NCI-H146 (cell line): ENCODE data around the gene LRRTM4.
"Not testable (repeated sequence)": the region's sequence is repeated elsewhere in the genome, so short reads cannot be mapped to it uniquely, and the experiment has no call there.

Experiments
- DNase-seq: peaks from one replicate; lab custom pipeline; 2025; lab: John Stamatoyannopoulos, UW

The LRRTM4 gene

GRCh38 chr2:77164021-77164420 is 358.2 kb downstream of the LRRTM4 start:
- not testable (repeated sequence) for DNase-seq

- DNase-seq = no peak
Measured at GRCh38 chr2:77161009-77161408, 361.2 kb downstream of the LRRTM4 start.

GRCh38 chr2:77156599-77156998 is 365.6 kb downstream of the LRRTM4 start:
- DNase-seq = no peak

GRCh38 chr2:77155511-77155910 is 366.7 kb downstream of the LRRTM4 start:
- no peak for DNase-seq

- no peak for DNase-seq
Measured at GRCh38 chr2:77149565-77149964, 372.6 kb downstream of the LRRTM4 start.

GRCh38 chr2:77147153-77147552 is 375.0 kb downstream of the LRRTM4 start:
- no peak for DNase-seq

- DNase-seq = no peak
Measured at GRCh38 chr2:77144772-77145171, 377.4 kb downstream of the LRRTM4 start.

- no peak for DNase-seq
Measured at GRCh38 chr2:77142141-77142540, 380.0 kb downstream of the LRRTM4 start.

GRCh38 chr2:77128479-77128878 is 393.7 kb downstream of the LRRTM4 start:
- not testable (repeated sequence) for DNase-seq

- no peak for DNase-seq
Measured at GRCh38 chr2:77127345-77127744, 394.8 kb downstream of the LRRTM4 start.

- DNase-seq = no peak
Measured at GRCh38 chr2:77121518-77121917, 400.7 kb downstream of the LRRTM4 start.

- no peak for DNase-seq
Measured at GRCh38 chr2:77119333-77119732, 402.8 kb downstream of the LRRTM4 start.

GRCh38 chr2:77108915-77109314 is 413.3 kb downstream of the LRRTM4 start:
- DNase-seq = no peak

- no peak for DNase-seq
Measured at GRCh38 chr2:77105008-77105407, 417.2 kb downstream of the LRRTM4 start.

- no peak for DNase-seq
Measured at GRCh38 chr2:77104554-77104953, 417.6 kb downstream of the LRRTM4 start.

GRCh38 chr2:77102927-77103326 is 419.2 kb downstream of the LRRTM4 start:
- no peak for DNase-seq

GRCh38 chr2:77101796-77102452 is 420.3 kb downstream of the LRRTM4 start:
- DNase-seq = no peak

GRCh38 chr2:77099961-77100360 is 422.2 kb downstream of the LRRTM4 start:
- no peak for DNase-seq

- not testable (repeated sequence) for DNase-seq
Measured at GRCh38 chr2:77095525-77095924, 426.7 kb downstream of the LRRTM4 start.

- no peak for DNase-seq
Measured at GRCh38 chr2:77095096-77095495, 427.1 kb downstream of the LRRTM4 start.

- not testable (repeated sequence) for DNase-seq
Measured at GRCh38 chr2:77088424-77088823, 433.8 kb downstream of the LRRTM4 start.

- DNase-seq = peak; percentile 9
Measured at GRCh38 chr2:77087987-77088414, 434.2 kb downstream of the LRRTM4 start.

GRCh38 chr2:77086478-77086877 is 435.7 kb downstream of the LRRTM4 start:
- no peak for DNase-seq

GRCh38 chr2:77086051-77086450 is 436.1 kb downstream of the LRRTM4 start:
- no peak for DNase-seq
